Activated naive CD8-positive, alpha-beta T cell (primary cell): ENCODE measurements around the gene GPD2.
"Not testable (repeated sequence)": the region's sequence is repeated elsewhere in the genome, so short reads cannot be mapped to it uniquely, and the experiment has no call there.

ENCODE experiments used
- H3K27ac Mint-ChIP-seq: one replicate; pipeline ENCODE4 v1.8.0; 2021; ENCODE audit warnings: mixed read lengths
- H3K27me3 Mint-ChIP-seq: one replicate; pipeline ENCODE4 v1.8.0; 2021; ENCODE audit warnings: mixed read lengths
- H3K36me3 Mint-ChIP-seq: one replicate; pipeline ENCODE4 v1.8.0; 2021; ENCODE audit warnings: mixed read lengths
- H3K4me1 Mint-ChIP-seq: one replicate; pipeline ENCODE4 v1.8.0; 2021; ENCODE audit warnings: low read depth, mixed read lengths
- H3K4me3 Mint-ChIP-seq: one replicate; pipeline ENCODE4 v1.8.0; 2021; ENCODE audit warnings: mild to moderate bottlenecking, mixed read lengths
- H3K9me3 Mint-ChIP-seq: one replicate; pipeline ENCODE4 v1.8.0; 2021; ENCODE audit warnings: low read depth, mixed read lengths

Gene GPD2

DNA sequence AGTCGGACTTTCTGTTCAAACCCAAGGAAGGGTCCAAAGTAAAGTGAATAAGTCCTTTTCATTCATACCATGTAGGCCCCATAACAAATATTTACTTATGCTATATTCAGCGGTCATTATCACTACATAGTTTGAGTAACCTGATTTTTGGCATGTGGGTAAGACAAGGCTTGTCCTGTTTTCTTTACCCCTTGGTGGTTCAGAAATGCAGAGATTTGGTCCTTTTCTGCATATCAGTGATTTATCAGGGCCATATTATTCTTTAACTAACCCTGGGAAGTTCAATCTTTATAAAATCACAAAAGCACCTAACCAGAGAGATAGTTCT lies 157.4 kb downstream of the GPD2 start:
- H3K27me3 Mint-ChIP-seq: no peaks in the 10 kb centered on the region
- peaks cover 1% of the 10 kb centered on the region for H3K4me1 Mint-ChIP-seq
- H3K9me3 Mint-ChIP-seq: no peaks in the 10 kb centered on the region
- H3K4me3 Mint-ChIP-seq: no peak overlapping the region
- H3K36me3 Mint-ChIP-seq: no peaks in the 10 kb centered on the region
- H3K27ac Mint-ChIP-seq: no peak overlapping the region

DNA sequence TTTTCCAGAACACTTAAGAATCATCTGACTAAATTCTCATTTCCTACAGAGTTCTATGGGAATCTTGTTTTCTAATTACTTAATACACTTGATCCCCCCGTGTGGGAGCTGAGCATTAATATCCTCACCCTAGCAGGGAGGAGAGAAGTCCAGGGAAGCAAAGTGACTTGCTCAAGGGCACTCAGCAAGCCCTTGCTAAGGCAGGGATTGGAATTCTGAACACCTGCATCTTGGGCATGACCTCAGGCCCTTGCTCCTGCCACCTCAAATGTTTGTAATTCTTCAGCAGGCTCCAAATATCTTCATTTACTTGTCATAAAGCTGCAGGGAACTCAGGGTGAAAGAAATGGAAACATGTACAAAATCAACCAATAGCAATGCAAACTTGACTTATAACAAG lies 162.4 kb downstream of the GPD2 start:
- Mint-ChIP-seq H3K4me3 (no peak overlapping the region), H3K4me1 (no peaks in the 10 kb centered on the region), H3K36me3 (no peaks in the 10 kb centered on the region), H3K27me3 (no peaks in the 10 kb centered on the region), H3K27ac (no peak overlapping the region), H3K9me3 (no peaks in the 10 kb centered on the region)

DNA sequence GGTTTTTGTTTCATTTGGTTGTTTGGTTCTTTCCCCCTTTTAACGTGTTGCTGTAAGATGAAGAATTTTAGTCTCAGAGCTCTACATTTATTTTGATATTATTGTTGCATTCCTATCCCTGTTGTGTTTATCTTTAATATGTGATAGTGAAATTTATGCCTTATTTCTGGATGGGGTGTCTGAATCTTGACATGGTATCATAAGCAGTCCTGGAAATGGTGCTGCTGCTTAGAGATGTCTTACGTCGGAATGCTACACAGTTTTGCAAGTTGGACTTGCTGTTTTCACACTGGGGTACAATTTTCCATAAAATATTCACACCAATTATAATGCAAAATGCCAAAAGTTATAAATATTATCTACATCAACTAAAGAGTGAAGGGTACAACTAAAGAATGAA lies 164.0 kb downstream of the GPD2 start:
- no peaks in the 10 kb centered on the region for H3K9me3 Mint-ChIP-seq
- H3K36me3 Mint-ChIP-seq: no peaks in the 10 kb centered on the region
- no peak overlapping the region for H3K4me3 Mint-ChIP-seq
- H3K27ac Mint-ChIP-seq: no peak overlapping the region
- H3K27me3 Mint-ChIP-seq: no peaks in the 10 kb centered on the region
- no peaks in the 10 kb centered on the region for H3K4me1 Mint-ChIP-seq

DNA sequence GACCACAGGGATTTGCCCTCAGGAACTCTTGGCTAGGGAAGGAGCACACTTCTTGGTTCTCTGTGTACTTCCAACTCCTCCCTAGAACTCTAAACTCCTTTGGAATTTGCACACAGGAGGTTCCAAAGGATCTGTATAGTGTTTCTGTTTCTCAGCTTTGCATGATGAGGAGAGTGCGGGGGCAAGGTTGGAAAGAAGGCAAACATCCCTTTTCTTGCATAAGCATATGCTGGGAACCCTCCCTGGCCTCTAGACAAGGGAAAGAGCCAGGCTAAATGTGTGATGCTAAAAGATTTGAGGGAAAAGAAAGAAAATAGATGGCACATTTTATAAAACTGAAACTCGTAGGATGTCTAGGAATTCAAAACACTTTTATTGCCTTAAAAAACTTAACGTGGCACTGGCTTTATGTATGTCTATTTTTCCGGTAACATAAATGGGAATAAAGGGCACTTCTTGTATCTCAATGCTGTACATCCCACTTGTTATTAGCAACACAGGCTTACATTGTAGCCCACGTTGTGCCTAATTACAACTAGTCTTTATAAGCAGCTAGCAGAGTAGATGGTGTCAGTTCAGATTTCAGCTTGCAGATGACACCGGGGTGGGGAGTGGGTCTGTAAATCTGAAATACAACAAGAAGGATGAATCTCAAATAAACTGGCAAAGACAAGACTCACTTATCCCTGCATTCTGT lies 165.8 kb downstream of the GPD2 start:
- Mint-ChIP-seq H3K27ac (no peak overlapping the region), H3K4me3 (no peak overlapping the region)

DNA sequence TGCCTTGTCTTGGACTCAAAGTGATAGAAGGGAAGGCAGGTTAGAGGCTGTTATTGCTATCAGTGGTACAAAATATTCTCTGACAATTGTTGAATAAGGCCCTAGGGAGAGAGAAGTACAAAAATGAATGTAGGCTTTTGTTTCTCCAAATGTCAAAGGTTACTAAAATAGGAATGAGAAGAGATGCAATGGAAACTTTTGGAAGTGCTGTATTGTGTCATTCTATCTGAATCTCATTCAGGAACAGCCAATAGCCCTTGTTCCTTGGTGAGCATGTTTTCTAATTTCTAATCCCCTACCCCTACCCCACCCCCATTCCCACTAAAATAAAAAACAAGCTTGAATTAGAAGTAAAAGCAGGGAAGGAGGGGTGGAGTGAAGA lies 166.4 kb downstream of the GPD2 start:
- no peak overlapping the region for H3K27ac Mint-ChIP-seq
- H3K36me3 Mint-ChIP-seq: peaks cover 2% of the 10 kb centered on the region
- H3K4me3 Mint-ChIP-seq: no peak overlapping the region
- H3K27me3 Mint-ChIP-seq: no peaks in the 10 kb centered on the region
- no peaks in the 10 kb centered on the region for H3K4me1 Mint-ChIP-seq
- no peaks in the 10 kb centered on the region for H3K9me3 Mint-ChIP-seq

More for the DNA sequence above, 165.8 kb downstream of the GPD2 start:
- H3K36me3 Mint-ChIP-seq: peaks cover 2% of the 10 kb centered on the region
- H3K27me3 Mint-ChIP-seq: no peaks in the 10 kb centered on the region
- no peaks in the 10 kb centered on the region for H3K4me1 Mint-ChIP-seq
- H3K9me3 Mint-ChIP-seq: no peaks in the 10 kb centered on the region

DNA sequence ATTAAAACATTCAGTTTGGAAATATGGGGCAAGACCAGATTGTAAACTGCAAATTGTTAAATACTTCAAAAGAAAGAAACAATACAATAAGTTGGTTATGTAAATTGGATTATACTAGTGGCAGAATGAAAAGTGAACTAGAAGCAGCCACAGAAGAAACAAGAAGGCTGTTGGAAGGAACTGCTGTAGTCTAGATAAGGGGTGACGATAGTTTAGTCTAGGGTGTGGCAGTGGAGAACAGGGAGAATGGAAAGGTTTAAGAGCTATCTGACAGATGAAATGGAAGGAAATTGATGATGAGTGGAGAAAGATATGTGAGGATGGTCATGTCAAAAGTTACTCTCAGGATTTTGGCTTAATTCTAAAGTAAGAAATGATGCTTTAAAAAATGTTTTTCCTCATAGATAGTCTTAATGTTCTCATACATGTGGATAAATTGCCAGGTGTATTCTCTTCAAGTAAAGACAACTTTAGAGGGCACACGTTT lies 179.7 kb downstream of the GPD2 start:
- no peaks in the 10 kb centered on the region for H3K9me3 Mint-ChIP-seq
- H3K4me3 Mint-ChIP-seq: no peak overlapping the region
- H3K27me3 Mint-ChIP-seq: no peaks in the 10 kb centered on the region
- no peaks in the 10 kb centered on the region for H3K4me1 Mint-ChIP-seq
- no peaks in the 10 kb centered on the region for H3K36me3 Mint-ChIP-seq
- no peak overlapping the region for H3K27ac Mint-ChIP-seq

DNA sequence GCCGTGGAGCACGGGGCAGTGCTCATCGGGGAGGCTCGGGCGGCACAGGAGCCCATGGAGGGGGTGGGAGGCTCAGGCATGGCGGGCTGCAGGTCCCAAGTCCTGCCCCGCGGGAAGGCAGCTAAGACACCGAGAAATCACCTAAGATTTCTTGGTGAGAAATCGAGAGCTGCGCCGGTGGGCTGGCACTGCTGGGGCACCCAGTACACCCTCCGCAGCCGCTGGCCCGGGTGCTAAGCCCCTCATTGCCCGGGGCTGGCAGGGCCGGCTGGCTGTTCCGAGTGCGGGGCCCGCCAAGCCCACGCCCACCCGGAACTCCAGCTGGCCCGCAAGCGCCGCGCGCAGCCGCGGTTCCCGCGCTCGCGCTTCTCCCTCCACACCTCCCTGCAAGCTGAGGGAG lies 181.9 kb downstream of the GPD2 start:
- H3K36me3 Mint-ChIP-seq, H3K4me1 Mint-ChIP-seq, H3K9me3 Mint-ChIP-seq, H3K4me3 Mint-ChIP-seq, H3K27me3 Mint-ChIP-seq, H3K27ac Mint-ChIP-seq: not testable (repeated sequence)

DNA sequence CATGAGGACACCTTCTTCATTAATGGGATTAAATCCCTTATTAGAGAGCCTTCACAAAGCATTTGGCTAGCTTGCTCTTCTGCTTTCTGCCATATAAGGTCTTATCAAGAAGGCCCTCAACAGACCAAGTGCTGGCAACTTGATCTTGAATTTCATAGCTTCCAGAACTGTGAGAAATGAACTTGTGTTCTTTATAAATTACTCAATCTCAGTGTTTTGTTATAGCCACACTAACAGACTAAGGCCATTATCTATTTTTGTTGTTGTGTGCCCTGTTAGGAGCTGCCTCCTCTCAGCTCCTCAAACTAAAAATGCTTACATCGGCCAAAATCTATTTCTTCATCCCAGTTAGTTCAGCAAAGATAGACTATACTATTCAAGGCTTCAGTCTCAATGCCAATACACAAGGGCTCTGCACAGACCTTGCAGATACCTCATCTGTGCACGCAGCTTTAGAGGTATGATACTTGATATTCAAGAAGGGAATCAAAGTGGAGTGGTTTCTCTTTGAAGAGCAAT lies 182.9 kb downstream of the GPD2 start:
- Mint-ChIP-seq H3K27me3 (no peaks in the 10 kb centered on the region), H3K36me3 (no peaks in the 10 kb centered on the region), H3K9me3 (no peaks in the 10 kb centered on the region), H3K4me1 (no peaks in the 10 kb centered on the region), H3K4me3 (no peak overlapping the region), H3K27ac (no peak overlapping the region)

DNA sequence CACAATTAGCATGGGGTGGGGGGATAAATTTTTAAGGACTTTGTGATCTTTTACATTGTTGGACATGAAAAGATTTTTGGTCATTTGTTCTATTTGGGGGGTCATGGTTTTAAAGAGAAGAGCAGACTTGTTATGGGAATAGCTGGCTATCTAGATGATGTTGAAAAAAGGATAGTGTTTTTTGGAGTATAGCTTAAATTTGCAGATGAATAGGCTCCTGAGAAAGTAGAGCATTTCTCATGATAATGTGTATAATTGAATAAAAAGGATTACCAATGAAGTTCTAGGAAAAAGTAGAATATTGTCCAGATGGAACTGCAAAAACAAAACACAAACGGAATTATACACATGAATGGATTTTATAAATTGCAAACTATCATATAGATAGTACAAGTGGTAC lies 186.3 kb downstream of the GPD2 start:
- Mint-ChIP-seq H3K27me3 (peaks cover 4% of the 10 kb centered on the region), H3K36me3 (no peaks in the 10 kb centered on the region), H3K4me3 (no peak overlapping the region), H3K9me3 (peaks cover 5% of the 10 kb centered on the region), H3K4me1 (no peaks in the 10 kb centered on the region), H3K27ac (no peak overlapping the region)

DNA sequence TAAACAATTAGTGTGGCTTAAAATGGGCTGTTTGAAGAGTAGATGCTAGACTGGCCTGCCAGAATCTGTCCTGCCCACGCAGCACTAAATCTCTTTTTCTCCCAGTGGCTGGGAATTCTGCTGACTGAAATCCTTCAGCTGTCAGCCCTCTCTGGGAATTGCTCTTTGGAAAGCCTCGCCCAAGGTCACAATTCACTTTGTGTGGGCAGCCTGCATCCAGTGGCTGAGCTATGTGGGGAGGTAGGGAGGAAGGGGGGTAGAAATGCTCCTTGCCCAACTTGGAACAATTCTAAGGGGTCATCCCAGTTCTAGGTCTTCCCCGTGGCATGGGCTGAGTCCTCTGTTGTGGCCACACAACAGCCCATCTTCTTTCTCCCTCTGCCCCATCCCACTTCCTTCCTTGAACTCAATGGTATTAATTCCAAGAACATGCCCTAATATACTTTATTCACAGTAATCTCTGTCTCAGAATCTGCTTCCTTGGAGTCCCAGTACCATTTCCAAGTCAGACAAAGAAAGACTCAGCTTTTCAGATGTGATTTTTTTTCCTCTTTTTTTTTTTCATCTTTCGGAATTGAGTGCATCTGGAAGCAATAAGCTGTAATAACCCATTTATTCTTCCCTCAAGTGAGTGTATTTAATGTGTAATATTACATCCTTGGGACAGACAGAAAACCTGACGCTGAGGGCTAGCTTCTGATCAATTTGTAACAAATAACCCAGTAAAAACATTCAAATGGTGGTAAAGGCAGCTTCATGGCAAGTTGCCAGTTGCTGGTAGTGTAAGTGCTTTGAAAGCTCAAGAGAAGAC lies 189.4 kb downstream of the GPD2 start:
- peaks cover 5% of the 10 kb centered on the region for H3K9me3 Mint-ChIP-seq
- peaks cover 6% of the 10 kb centered on the region for H3K27me3 Mint-ChIP-seq
- H3K27ac Mint-ChIP-seq: no peak overlapping the region
- H3K36me3 Mint-ChIP-seq: no peaks in the 10 kb centered on the region
- H3K4me1 Mint-ChIP-seq: no peaks in the 10 kb centered on the region
- no peak overlapping the region for H3K4me3 Mint-ChIP-seq

DNA sequence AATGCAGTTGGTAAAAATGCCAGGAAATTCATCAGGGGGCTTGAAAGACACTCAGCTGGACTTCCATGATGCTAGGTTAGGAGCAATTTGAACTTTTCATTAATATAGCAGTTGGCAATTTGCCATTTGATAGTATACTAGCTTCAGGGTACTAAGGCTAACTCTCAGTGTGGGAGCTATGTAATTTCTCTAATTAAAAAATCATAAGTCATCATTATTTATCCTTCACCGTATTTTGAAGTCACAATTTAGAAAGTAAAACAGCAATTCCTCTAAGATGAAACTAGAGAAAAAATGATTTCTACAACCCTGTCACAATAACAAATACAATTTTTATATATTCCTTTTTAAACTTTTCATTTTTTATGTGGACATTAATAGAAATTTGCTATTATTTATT lies 190.8 kb downstream of the GPD2 start:
- no peak overlapping the region for H3K4me3 Mint-ChIP-seq
- H3K4me1 Mint-ChIP-seq: no peaks in the 10 kb centered on the region
- H3K27ac Mint-ChIP-seq: no peak overlapping the region
- peaks cover 5% of the 10 kb centered on the region for H3K9me3 Mint-ChIP-seq
- H3K36me3 Mint-ChIP-seq: no peaks in the 10 kb centered on the region
- peaks cover 11% of the 10 kb centered on the region for H3K27me3 Mint-ChIP-seq

DNA sequence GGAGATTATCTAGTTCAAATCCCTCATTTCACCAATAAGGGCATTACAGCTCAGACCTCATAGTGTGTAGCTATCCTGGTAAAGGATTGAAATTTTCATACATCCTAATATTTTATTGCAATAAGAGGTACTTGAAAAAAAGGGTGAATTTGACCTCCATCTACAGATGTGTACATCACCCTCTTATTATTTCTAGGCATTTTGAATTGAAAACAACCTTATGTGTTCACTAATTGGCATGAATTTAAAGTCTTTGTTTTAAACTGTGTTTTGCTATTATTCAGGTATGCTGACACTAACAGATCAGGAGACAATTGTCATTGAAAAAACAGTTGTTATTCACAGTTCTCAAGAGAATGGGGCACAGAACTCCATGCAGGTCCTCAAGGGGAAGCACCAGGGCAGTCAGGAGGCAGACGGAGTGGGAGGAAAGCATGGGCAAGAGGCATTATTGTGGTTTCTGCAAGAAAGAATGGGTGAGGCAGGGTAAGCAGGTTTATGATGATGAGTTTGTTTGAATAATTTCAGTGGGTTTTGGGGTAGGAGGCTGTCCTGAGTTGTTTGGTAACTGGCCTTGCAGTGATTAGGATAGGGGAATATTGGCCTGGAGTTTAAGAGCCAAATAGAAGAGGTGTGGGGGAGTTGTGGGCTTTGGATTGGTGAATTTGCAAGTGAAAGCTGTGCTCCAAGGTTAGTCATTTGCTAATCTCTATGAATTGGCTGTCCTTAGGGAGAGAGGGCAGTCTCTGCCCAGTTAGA lies 194.6 kb downstream of the GPD2 start:
- no peak overlapping the region for H3K27ac Mint-ChIP-seq
- H3K36me3 Mint-ChIP-seq: no peaks in the 10 kb centered on the region
- peaks cover 11% of the 10 kb centered on the region for H3K27me3 Mint-ChIP-seq
- no peaks in the 10 kb centered on the region for H3K4me1 Mint-ChIP-seq
- no peaks in the 10 kb centered on the region for H3K9me3 Mint-ChIP-seq
- H3K4me3 Mint-ChIP-seq: no peak overlapping the region

DNA sequence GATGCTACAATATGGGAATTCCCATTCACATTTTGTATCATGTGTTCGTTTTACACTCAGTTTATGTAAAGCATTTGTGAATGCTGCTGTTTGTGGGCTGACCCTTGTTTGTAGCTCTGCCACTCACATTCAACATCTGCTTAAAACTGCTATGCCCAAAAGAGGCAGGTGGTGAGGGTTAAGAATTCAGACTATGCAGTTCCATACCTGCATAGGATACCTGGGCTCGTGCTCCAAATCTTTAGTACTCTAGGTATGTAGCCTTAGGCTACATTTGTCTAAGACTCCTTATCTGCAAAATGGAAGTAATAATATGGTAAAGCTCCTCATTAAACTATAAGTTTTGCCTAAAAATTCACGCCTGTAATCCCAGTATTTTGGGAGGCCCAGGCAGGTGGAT lies 199.5 kb downstream of the GPD2 start:
- H3K27ac Mint-ChIP-seq: no peak overlapping the region
- H3K9me3 Mint-ChIP-seq: peaks cover 4% of the 10 kb centered on the region
- no peaks in the 10 kb centered on the region for H3K36me3 Mint-ChIP-seq
- H3K27me3 Mint-ChIP-seq: peaks cover 13% of the 10 kb centered on the region
- H3K4me3 Mint-ChIP-seq: no peak overlapping the region
- no peaks in the 10 kb centered on the region for H3K4me1 Mint-ChIP-seq
